Pancreas (tissue), 10 donors: ENCODE data around the gene SOS2. TPM values are rescaled to one million over a fixed set of nuclear protein-coding genes. Genes with fewer than 3 reads are reported as not detected.
A peak's percentile ranks its signal among the peaks of the same experiment; 100 is the strongest.

Experiments
- ATAC-seq, 4 donors: fragments of 200-7000 bp; cut with Tn5 transposase; one replicate each; pipeline versions ENCODE4 v1.8.0 to v1.9.1; 2020; ENCODE audit warnings: mild to moderate bottlenecking in 4 of 4, moderate library complexity in 4 of 4
- DNase-seq, 6 donors: peaks; one replicate each; pipeline ENCODE4 v3.0.0-alpha.2; 2020
- FAIRE-seq: peaks from 2 replicates; lab custom pipeline; 2012; peaks lifted over from hg19 to GRCh38; lab: Jason Lieb, UNC
- H3K27ac ChIP-seq, 4 donors: fragments of 200-600 bp; sonication (generic); 1 replicate in 3 of 4; 2 replicates in 1 of 4; pipeline versions ENCODE4 v1.5.0 to v1.8.0; 2020
- H3K27me3 ChIP-seq, 4 donors: fragments of 200-600 bp; one replicate each; pipeline ENCODE4 v1.8.0; 2021
- H3K36me3 ChIP-seq, 3 donors: fragments of 200-600 bp; sonication (generic) in 1 of 3; one replicate each; pipeline versions ENCODE4 v1.5.0 to v1.8.0; 2020 to 2021
- H3K4me1 ChIP-seq, 3 donors: fragments of 200-600 bp; one replicate each; pipeline ENCODE4 v1.8.0; 2021
- H3K4me3 ChIP-seq, 4 donors: fragments of 200-600 bp; sonication (generic) in 2 of 4; one replicate each; pipeline versions ENCODE4 v1.5.0 to v1.8.0; 2020 to 2021
- H3K9me3 ChIP-seq, 4 donors: fragments of 200-600 bp; one replicate each; pipeline ENCODE4 v1.8.0; 2021
- CTCF ChIP-seq, 4 donors: fragments of 200-600 bp; sonication (generic) in 3 of 4; IDR thresholded peaks; one replicate each; pipeline versions ENCODE4 v1.5.0 to v1.8.0; 2021; ENCODE audit warnings: antibody characterized with exemption in 4 of 4
- WGBS, 2 donors: extraction: QIAGEN DNeasy Blood & Tissue Kit; methylation state at CpG; one replicate each; pipeline ENCODE4 v1.1.7; 2013; 5-methylcytosine and 5-hydroxymethylcytosine counted together
- intact Hi-C, 3 donors: fragments of 100-400 bp; cut with DNase I; formaldehyde crosslinking; loops; one replicate each; pipeline versions ENCODE4 v1.11.1 to v1.14.2; 2022
- polyA plus RNA-seq, 2 donors: library from polyadenylated mRNA; stranded (reverse); fragments of 200-250 nt; gene quantifications; one replicate each; pipeline ENCODE4 v1.2.3, GENCODE V29; 2013
- total RNA-seq, 6 donors: library from RNA; stranded (reverse); fragmentation: NEBNext Ultra II Directional in 4 of 6; extraction: Animal tissue kit (Norgen Biotek cat#: 25700) in 4 of 6; gene quantifications; one replicate each; pipeline versions ENCODE4 v1.2.1 to v1.2.4, GENCODE V29; 2021 to 2023
- donor health status: healthy with polysubstance abuse.
- donor health status: DM: no; HTN: no; CAD: no; lungs with moderate emphysema.
- donor health status: DM: no; HTN: no; CAD: no.
- donor health status: control.
- donor health status: control.
- donor health status: Bipolar disorder and iron deficiency.
- donor health status: DM: yes; HTN: yes; CAD: no.
- donor health status: DM: no; HTN: no; CAD: no.
- donor health status: DM: no; HTN: no; CAD: no.
- donor health status: DM: yes; HTN: yes; CAD: no.

Gene SOS2
- total RNA-seq (10 to 100 TPM; 10.2 to 19.9 (median 11.6) TPM), polyA plus RNA-seq (1 to 10 TPM; 4.2 to 9.1 TPM)

- 0 to 1% methylated on average over 74 to 90 of the region's 90 CpGs for WGBS, 2 donors
- ATAC-seq (peak; percentile 93 to 96 (median 96)), DNase-seq (peak; percentile 81 to 93 (median 88)), FAIRE-seq (no peak)
- intact Hi-C loops: no loop called here
- Histone ChIP-seq H3K36me3 (no peaks in the 10 kb centered on the region), H3K27me3 (no peaks in the 10 kb centered on the region), H3K4me1 (peaks cover 9 to 23% (median 17%) of the 10 kb centered on the region in 3 donors), H3K27ac (peak within 1 kb of the TSS; percentile 95 to 98 (median 96)), H3K4me3 (peak within 1 kb of the TSS; percentile 79 to 82 (median 82)), H3K9me3 (no peaks in the 10 kb centered on the region)
- no peak for TF ChIP-seq CTCF (IDR thresholded peaks at IDR 0.05)
These were observed at the start of gene SOS2 for GRCh38 chr14:50231475-50232275. Gene SOS2 (minus strand): TSS chr14:50231578. CDS start chr14:50231283, 295 bp downstream.

- Histone ChIP-seq H3K9me3 (no peaks in the 10 kb centered on the region), H3K36me3 (no peaks in the 10 kb centered on the region), H3K4me3 (no peak overlapping the region), H3K27ac (no peak overlapping the region), H3K4me1 (no peaks in the 10 kb centered on the region), H3K27me3 (no peaks in the 10 kb centered on the region)
- intact Hi-C loops: no loop called here
- FAIRE-seq (no peak), DNase-seq (no peak), ATAC-seq (no peak)
- 89 to 93% methylated on average over 1 of the region's 1 CpG for WGBS, 2 donors
- TF ChIP-seq CTCF (IDR thresholded peaks at IDR 0.05): no peak
These were observed 41.1 kb upstream of the SOS2 start for GRCh38 chr14:50272498-50272897.

- no peak overlapping the region for H3K4me3 ChIP-seq
- no peaks in the 10 kb centered on the region for H3K27me3 ChIP-seq
- no peaks in the 10 kb centered on the region for H3K9me3 ChIP-seq
- no peak for DNase-seq
- 91 to 92% methylated on average over 6 of the region's 6 CpGs for WGBS, 2 donors
- TF ChIP-seq CTCF (IDR thresholded peaks at IDR 0.05): no peak
- FAIRE-seq: no peak
- no peak for ATAC-seq
- no peak overlapping the region for H3K27ac ChIP-seq
- no peaks in the 10 kb centered on the region for H3K36me3 ChIP-seq
- no peaks in the 10 kb centered on the region for H3K4me1 ChIP-seq
- intact Hi-C loops: no loop called here
These were observed 39.6 kb upstream of the SOS2 start for GRCh38 chr14:50270932-50271331.

GRCh38 chr14:50265029-50265428 lies 33.7 kb upstream of the SOS2 start:
- no peaks in the 10 kb centered on the region for H3K36me3 ChIP-seq
- FAIRE-seq (no peak), DNase-seq (no peak), ATAC-seq (no peak)
- intact Hi-C loops: no loop called here
- no peaks in the 10 kb centered on the region for H3K4me1 ChIP-seq
- H3K4me3 ChIP-seq: no peak overlapping the region
- H3K9me3 ChIP-seq: no peaks in the 10 kb centered on the region
- TF ChIP-seq CTCF (IDR thresholded peaks at IDR 0.05): no peak
- H3K27ac ChIP-seq: no peak overlapping the region
- H3K27me3 ChIP-seq: no peaks in the 10 kb centered on the region

- WGBS, 2 donors: 77% methylated on average over 4 of the region's 4 CpGs
- H3K27me3 ChIP-seq: no peaks in the 10 kb centered on the region
- no peak overlapping the region for H3K27ac ChIP-seq
- no peak for TF ChIP-seq CTCF (IDR thresholded peaks at IDR 0.05)
- H3K4me3 ChIP-seq: no peak overlapping the region
- no peaks in the 10 kb centered on the region for H3K9me3 ChIP-seq
- FAIRE-seq (no peak), ATAC-seq (no peak), DNase-seq (no peak)
- H3K36me3 ChIP-seq: no peaks in the 10 kb centered on the region
- intact Hi-C loops: no loop called here
- H3K4me1 ChIP-seq: no peaks in the 10 kb centered on the region
These were observed 31.9 kb upstream of the SOS2 start for GRCh38 chr14:50263321-50263720.
